ENCODE data around the gene IL21R. TPM values are rescaled to one million over a fixed set of nuclear protein-coding genes. Genes with fewer than 3 reads are reported as not detected.

Gene IL21R
- total RNA-seq, 1 donor from 2014 or later = 0.05 TPM

- Histone ChIP-seq H3K4me1 (peaks cover 14% of the 10 kb centered on the region), H3K27me3 (ENCODE audit: low read depth) (no peaks in the 10 kb centered on the region), H3K36me3 (peaks cover 37% of the 10 kb centered on the region), H3K4me3 (no peak overlapping the region), H3K27ac (replicated peaks) (no peak overlapping the region), H3K9me3 (replicated peaks) (peaks cover 3% of the 10 kb centered on the region)
- no peak for DNase-seq
- no peak for TF ChIP-seq CTCF (IDR thresholded peaks at IDR 0.05; ENCODE audit: borderline replicate concordance)
- intact Hi-C loops (cut with micrococcal nuclease) = no loop called here
These were observed 37.4 kb upstream of the IL21R start for GRCh38 chr16:27364493-27365141.

GRCh38 chr16:27365142-27366089 is 36.6 kb upstream of the IL21R start:
- no peak for TF ChIP-seq CTCF (IDR thresholded peaks at IDR 0.05; ENCODE audit: borderline replicate concordance)
- Histone ChIP-seq H3K9me3 (replicated peaks) (no peaks in the 10 kb centered on the region), H3K4me3 (no peak overlapping the region), H3K27me3 (ENCODE audit: low read depth) (no peaks in the 10 kb centered on the region), H3K27ac (replicated peaks) (no peak overlapping the region), H3K4me1 (peaks cover 14% of the 10 kb centered on the region), H3K36me3 (peaks cover 29% of the 10 kb centered on the region)
- no peak for DNase-seq
- intact Hi-C loops (cut with micrococcal nuclease) = no loop called here

- Histone ChIP-seq H3K9me3 (replicated peaks) (no peaks in the 10 kb centered on the region), H3K4me3 (peak overlapping the region; percentile 51), H3K4me1 (peaks cover 14% of the 10 kb centered on the region), H3K27me3 (ENCODE audit: low read depth) (no peaks in the 10 kb centered on the region), H3K36me3 (peaks cover 16% of the 10 kb centered on the region), H3K27ac (replicated peaks) (peak overlapping the region; percentile 70)
- intact Hi-C loops (cut with micrococcal nuclease) = no loop called here
- TF ChIP-seq CTCF (IDR thresholded peaks at IDR 0.05; ENCODE audit: borderline replicate concordance) = no peak
- no peak for DNase-seq
These were observed 35.1 kb upstream of the IL21R start for GRCh38 chr16:27366687-27367460.

GRCh38 chr16:27367461-27368357 is 34.3 kb upstream of the IL21R start:
- Histone ChIP-seq H3K36me3 (peaks cover 8% of the 10 kb centered on the region), H3K27ac (replicated peaks) (peak overlapping the region; percentile 70), H3K27me3 (ENCODE audit: low read depth) (no peaks in the 10 kb centered on the region), H3K9me3 (replicated peaks) (no peaks in the 10 kb centered on the region), H3K4me1 (peaks cover 14% of the 10 kb centered on the region), H3K4me3 (peak overlapping the region; percentile 51)
- peak; percentile 91 for TF ChIP-seq CTCF (IDR thresholded peaks at IDR 0.05; ENCODE audit: borderline replicate concordance)
- DNase-seq = peak; percentile 83
- intact Hi-C loops (cut with micrococcal nuclease) = no loop called here
